GM12878 (cell line): ENCODE data around the gene TGFB3. TPM values are rescaled to one million over a fixed set of nuclear protein-coding genes. Genes with fewer than 3 reads are reported as not detected.

ENCODE experiments used
- ATAC-seq: fragments of 200-7000 bp; cut with Tn5 transposase; 3 replicates; pipeline ENCODE4 v1.9.1; 2020; ENCODE audit warnings: mild to moderate bottlenecking, moderate library complexity
- BruUV-seq: library from RNA; stranded (reverse); fragments of 400-500 nt; replicated peaks from 2 replicates; lab custom pipeline; 2021; lab: Mats Ljungman, UMichigan
- CTCF ChIA-PET: fragments of 300-600 bp; sonication (Branson Sonifier 250); formaldehyde crosslinking; extraction: SDS; loops from one replicate; lab custom pipeline; 2021; ENCODE audit warnings: inconsistent platforms; lab: Yijun Ruan, JAX
- POLR2A ChIA-PET: fragments of 350-600 bp; formaldehyde crosslinking; extraction: SDS; loops from one replicate; lab custom pipeline; 2021; ENCODE audit warnings: inconsistent platforms; lab: Charles Lee
- RAD21 ChIA-PET: fragments of 300-600 bp; sonication (Branson Sonifier 250); formaldehyde crosslinking; loops from one replicate; lab custom pipeline; 2023; ENCODE audit warnings: antibody characterized with exemption; ENCODE audit not compliant: unreplicated experiment; lab: Charles Lee
- SMC1A ChIA-PET: fragments of 300-600 bp; sonication (Branson Sonifier 250); formaldehyde crosslinking; loops from one replicate; lab custom pipeline; 2023; ENCODE audit not compliant: unreplicated experiment, uncharacterized antibody; lab: Charles Lee
- DNase-seq: peaks from one replicate; pipeline ENCODE4 v3.0.0-alpha.2; 2011; ENCODE audit warnings: low read depth, low spot score
- FAIRE-seq: peaks from 3 replicates; lab custom pipeline; 2011; peaks lifted over from hg19 to GRCh38; lab: Jason Lieb, UNC
- H2AFZ ChIP-seq: 2 replicates; pipeline ENCODE4 v1.6.0; 2011; ENCODE audit warnings: low read depth, low read length, control low read depth; ENCODE audit not compliant: control insufficient read depth
- H3K27ac ChIP-seq: 2 replicates; pipeline ENCODE4 v1.5.1; 2011; ENCODE audit warnings: control low read depth; ENCODE audit not compliant: control insufficient read depth, insufficient read depth
- H3K27me3 ChIP-seq, 2 experiments: replicated peaks in 1 of 2; 2 replicates each; pipeline versions ENCODE4 v1.6.0 to v1.6.1; 2011; ENCODE audit warnings: low read length in 1 of 2; ENCODE audit not compliant: control insufficient read depth in 2 of 2, insufficient read depth in 2 of 2
- H3K36me3 ChIP-seq, 2 experiments: 2 replicates each; pipeline ENCODE4 v1.5.1; 2011; ENCODE audit warnings: low read length in 1 of 2; ENCODE audit not compliant: control insufficient read depth in 2 of 2, insufficient read depth in 2 of 2
- H3K4me1 ChIP-seq: 2 replicates; pipeline ENCODE4 v1.6.1; 2011; ENCODE audit warnings: mild to moderate bottlenecking, low read length, moderate library complexity, mixed read lengths; ENCODE audit not compliant: control insufficient read depth, insufficient read depth
- H3K4me2 ChIP-seq: 2 replicates; pipeline ENCODE4 v1.6.0; 2011; ENCODE audit warnings: control low read depth; ENCODE audit not compliant: control insufficient read depth, insufficient read depth
- H3K4me3 ChIP-seq: fragments of 200-600 bp; sonication (generic); 2 replicates; pipeline ENCODE4 v1.5.1; 2016
- H3K79me2 ChIP-seq: 2 replicates; pipeline ENCODE4 v1.6.0; 2011; ENCODE audit warnings: low read length; ENCODE audit not compliant: control insufficient read depth, insufficient read depth
- H3K9ac ChIP-seq: 2 replicates; pipeline ENCODE4 v1.8.0; 2011; ENCODE audit warnings: low read length, control low read depth, mixed read lengths; ENCODE audit not compliant: control insufficient read depth, insufficient read depth
- H3K9me3 ChIP-seq: replicated peaks from 3 replicates; pipeline ENCODE4 v1.5.1; 2011; ENCODE audit warnings: mild to moderate bottlenecking, low read length; ENCODE audit not compliant: control insufficient read depth, insufficient read depth
- H4K20me1 ChIP-seq: 2 replicates; pipeline ENCODE4 v1.6.0; 2011; ENCODE audit not compliant: control insufficient read depth, insufficient read depth
- CBX3 ChIP-seq: fragments of 200-600 bp; sonication (generic); IDR thresholded peaks from 2 replicates; pipeline ENCODE4 v1.6.1; 2016; ENCODE audit warnings: low read depth, borderline replicate concordance
- E2F4 ChIP-seq: IDR thresholded peaks from 2 replicates; pipeline ENCODE4 v1.6.1; 2012; ENCODE audit warnings: low read depth, low read length, improper control_type of control experiment
- EED ChIP-seq: sonication (generic); IDR thresholded peaks from 2 replicates; pipeline ENCODE4 v1.6.1; 2016; ENCODE audit warnings: antibody characterized with exemption, low read depth
- MTA2 ChIP-seq: fragments of 450-650 bp; IDR thresholded peaks from 2 replicates; pipeline ENCODE4 v1.6.1; 2016; ENCODE audit warnings: low read depth, mild to moderate bottlenecking, moderate library complexity
- NFXL1 ChIP-seq: fragments of 450-650 bp; IDR thresholded peaks from 2 replicates; pipeline ENCODE4 v1.6.1; 2017; ENCODE audit warnings: antibody characterized with exemption, mild to moderate bottlenecking, borderline replicate concordance
- SMC3 ChIP-seq: IDR thresholded peaks from 2 replicates; pipeline ENCODE4 v1.6.1; 2011; ENCODE audit warnings: low read length, improper control_type of control experiment, borderline replicate concordance
- SREBF1 ChIP-seq: IDR thresholded peaks from 2 replicates; pipeline ENCODE4 v1.6.1; 2012; ENCODE audit warnings: mild to moderate bottlenecking, low read length
- SRF ChIP-seq, 2 experiments: IDR thresholded peaks; 2 replicates each; pipeline ENCODE4 v1.6.1; 2011; ENCODE audit warnings: low read depth in 2 of 2, low read length in 2 of 2, mild to moderate bottlenecking in 1 of 2, moderate library complexity in 1 of 2
- ZBTB33 ChIP-seq: fragments of 450-650 bp; IDR thresholded peaks from 2 replicates; pipeline ENCODE4 v1.6.1; 2017; ENCODE audit warnings: mild to moderate bottlenecking
- WGBS: methylation state at CpG from one replicate; pipeline ENCODE4 v1.1.6; 2016; ENCODE audit warnings: low lambda C conversion rate; ENCODE audit not compliant: insufficient replicate concordance, insufficient coverage; ENCODE audit errors: missing lambda C conversion rate; 5-methylcytosine and 5-hydroxymethylcytosine counted together
- in situ Hi-C: fragments of 300-500 bp; cut with MboI; formaldehyde crosslinking; loops from 9 replicates; pipeline ENCODE4 v1.14.3; 2018; ENCODE audit warnings: mixed read lengths
- intact Hi-C: fragments of 100-400 bp; cut with micrococcal nuclease; formaldehyde crosslinking; loops from one replicate; pipeline ENCODE4 v1.14.2; 2022; ENCODE audit not compliant: unreplicated experiment
- polyA plus RNA-seq, 11 experiments: library from polyadenylated mRNA; depleted of rRNA in 4 of 11; unstranded in 6 of 11; stranded (reverse) in 5 of 11; fragments of >200 nt; fragmentation: Nextera tagmentation in 4 of 11; fragmentation: Illumina TruSeq in 1 of 11; extraction: Ambion mirVana in 4 of 11; extraction: Trizol in 1 of 11; gene quantifications; 1 replicate in 1 of 11; 2 replicates in 10 of 11; pipeline versions ENCODE4 v1.2.1 to v1.2.3, GENCODE V29; 2011 to 2016; ENCODE audit warnings: inconsistent platforms in 2 of 11, missing spikeins in 2 of 11, low read depth in 1 of 11
- total RNA-seq, 4 experiments: library from RNA; depleted of rRNA in 3 of 4; stranded (reverse); fragments of >200 nt in 3 of 4; fragmentation: Illumina TruSeq in 1 of 4; extraction: Trizol in 1 of 4; gene quantifications; 2 replicates each; pipeline versions ENCODE4 v1.2.1 to v1.2.3, GENCODE V29; 2013 to 2021
- TF ChIP-seq, protein P1 (sequence below): fragments of 450-650 bp; IDR thresholded peaks from 2 replicates; pipeline ENCODE4 v1.6.1; 2017; ENCODE audit warnings: mild to moderate bottlenecking, moderate library complexity

The TGFB3 gene
- total and polyA plus RNA-seq, 10 of the 15 experiments (the other 5 are each of a cell fraction or from before 2014, with no cell fraction given) = 0.27 to 2.6 (median 0.82) TPM

GRCh38 chr14:75977582-75977943 is 4.2 kb downstream of the TGFB3 start:
- H3K79me2 ChIP-seq = no peaks in the 10 kb centered on the region
- no peak for FAIRE-seq
- POLR2A ChIA-PET = interaction anchor here (0.6 kb wide), 1 partner anchor 255 kb away, joined by 5 read pairs; no protein-coding TSS in a partner anchor
- DNase-seq = no peak
- 67% methylated on average over 3 of the region's 3 CpGs for WGBS
- no peaks in the 10 kb centered on the region for H3K9me3 ChIP-seq
- BruUV-seq = no TSS peak
- H3K27me3 ChIP-seq = no peaks in the 10 kb centered on the region
- intact Hi-C loops = loop anchor here (10.0 kb wide), 1 partner anchor 803 kb away; the partner anchor contains the start of gene TMED10
- no peaks in the 10 kb centered on the region for H3K36me3 ChIP-seq
- H3K4me2 ChIP-seq = no peak overlapping the region
- H3K4me3 ChIP-seq = no peak overlapping the region
- H2AFZ ChIP-seq = no peak overlapping the region
- peaks cover 22% of the 10 kb centered on the region for H3K4me1 ChIP-seq
- no peak for TF ChIP-seq EED
- no peak for TF ChIP-seq NFXL1
- no peak for TF ChIP-seq SREBF1
- no peak for TF ChIP-seq SRF (IDR thresholded peaks at IDR 0.05; ENCODE audit: low read depth in 2 of 2, low read length in 2 of 2)
- no peak for TF ChIP-seq CBX3
- TF ChIP-seq MTA2 = no peak
- TF ChIP-seq, protein P1, sequence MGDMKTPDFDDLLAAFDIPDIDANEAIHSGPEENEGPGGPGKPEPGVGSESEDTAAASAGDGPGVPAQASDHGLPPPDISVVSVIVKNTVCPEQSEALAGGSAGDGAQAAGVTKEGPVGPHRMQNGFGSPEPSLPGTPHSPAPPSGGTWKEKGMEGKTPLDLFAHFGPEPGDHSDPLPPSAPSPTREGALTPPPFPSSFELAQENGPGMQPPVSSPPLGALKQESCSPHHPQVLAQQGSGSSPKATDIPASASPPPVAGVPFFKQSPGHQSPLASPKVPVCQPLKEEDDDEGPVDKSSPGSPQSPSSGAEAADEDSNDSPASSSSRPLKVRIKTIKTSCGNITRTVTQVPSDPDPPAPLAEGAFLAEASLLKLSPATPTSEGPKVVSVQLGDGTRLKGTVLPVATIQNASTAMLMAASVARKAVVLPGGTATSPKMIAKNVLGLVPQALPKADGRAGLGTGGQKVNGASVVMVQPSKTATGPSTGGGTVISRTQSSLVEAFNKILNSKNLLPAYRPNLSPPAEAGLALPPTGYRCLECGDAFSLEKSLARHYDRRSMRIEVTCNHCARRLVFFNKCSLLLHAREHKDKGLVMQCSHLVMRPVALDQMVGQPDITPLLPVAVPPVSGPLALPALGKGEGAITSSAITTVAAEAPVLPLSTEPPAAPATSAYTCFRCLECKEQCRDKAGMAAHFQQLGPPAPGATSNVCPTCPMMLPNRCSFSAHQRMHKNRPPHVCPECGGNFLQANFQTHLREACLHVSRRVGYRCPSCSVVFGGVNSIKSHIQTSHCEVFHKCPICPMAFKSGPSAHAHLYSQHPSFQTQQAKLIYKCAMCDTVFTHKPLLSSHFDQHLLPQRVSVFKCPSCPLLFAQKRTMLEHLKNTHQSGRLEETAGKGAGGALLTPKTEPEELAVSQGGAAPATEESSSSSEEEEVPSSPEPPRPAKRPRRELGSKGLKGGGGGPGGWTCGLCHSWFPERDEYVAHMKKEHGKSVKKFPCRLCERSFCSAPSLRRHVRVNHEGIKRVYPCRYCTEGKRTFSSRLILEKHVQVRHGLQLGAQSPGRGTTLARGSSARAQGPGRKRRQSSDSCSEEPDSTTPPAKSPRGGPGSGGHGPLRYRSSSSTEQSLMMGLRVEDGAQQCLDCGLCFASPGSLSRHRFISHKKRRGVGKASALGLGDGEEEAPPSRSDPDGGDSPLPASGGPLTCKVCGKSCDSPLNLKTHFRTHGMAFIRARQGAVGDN = no peak
- TF ChIP-seq ZBTB33 = no peak
- no peak for TF ChIP-seq E2F4
- TF ChIP-seq SMC3 = no peak
- TF ChIP-seq, all 136 proteins: peak for 0
- RAD21 ChIA-PET = interaction anchor here (1.2 to 11.1 kb wide), 4 partner anchors 8 to 266 kb away, joined by 4 to 179 read pairs (median 87); partner anchors contain the start of gene IFT43
- no peak overlapping the region for H3K27ac ChIP-seq
- no peaks in the 10 kb centered on the region for H4K20me1 ChIP-seq
- SMC1A ChIA-PET = interaction anchor here (0.9 to 13.7 kb wide), 7 partner anchors 8 to 268 kb away, joined by 3 to 190 read pairs (median 5); partner anchors contain the start of gene IFT43
- in situ Hi-C loops = no loop called here
- CTCF ChIA-PET = interaction anchor here (1.4 to 15.4 kb wide), 4 partner anchors 10 to 266 kb away, joined by 4 to 390 read pairs (median 142); no protein-coding TSS in a partner anchor
- no peak for ATAC-seq
- H3K9ac ChIP-seq = no peak overlapping the region
